AG08395 (cell line): ENCODE results near the gene CDAN1.

Source experiments
- DNase-seq: peaks from one replicate; pipeline ENCODE4 v3.0.0; 2012; ENCODE audit warnings: mixed read lengths, low spot score

Gene CDAN1

GRCh38 chr15:42707068-42707467 is 29.9 kb downstream of the CDAN1 start:
- DNase-seq, result no peak

GRCh38 chr15:42705336-42705735 is 31.6 kb downstream of the CDAN1 start:
- DNase-seq, result no peak

GRCh38 chr15:42704492-42704926 is 32.4 kb downstream of the CDAN1 start:
- DNase-seq, result peak; percentile 77

- DNase-seq, result no peak
Observed at GRCh38 chr15:42696626-42697025, 40.3 kb downstream of the CDAN1 start.

GRCh38 chr15:42695527-42696071 is 41.3 kb downstream of the CDAN1 start:
- no peak for DNase-seq

GRCh38 chr15:42694398-42694797 is 42.5 kb downstream of the CDAN1 start:
- no peak for DNase-seq

GRCh38 chr15:42693942-42694341 is 43.0 kb downstream of the CDAN1 start:
- DNase-seq, result no peak

- DNase-seq, result no peak
Observed at GRCh38 chr15:42693496-42693895, 43.4 kb downstream of the CDAN1 start.

GRCh38 chr15:42692997-42693396 is 43.9 kb downstream of the CDAN1 start:
- DNase-seq, result no peak

GRCh38 chr15:42692536-42692935 is 44.4 kb downstream of the CDAN1 start:
- no peak for DNase-seq

- no peak for DNase-seq
Observed at GRCh38 chr15:42691770-42692169, 45.2 kb downstream of the CDAN1 start.

GRCh38 chr15:42691308-42691707 is 45.6 kb downstream of the CDAN1 start:
- no peak for DNase-seq

GRCh38 chr15:42688301-42688700 is 48.6 kb downstream of the CDAN1 start:
- DNase-seq, result no peak

GRCh38 chr15:42687740-42688139 is 49.2 kb downstream of the CDAN1 start:
- no peak for DNase-seq

- no peak for DNase-seq
Observed at GRCh38 chr15:42686281-42686680, 50.6 kb downstream of the CDAN1 start.

- DNase-seq, result no peak
Observed at GRCh38 chr15:42681119-42681518, 55.8 kb downstream of the CDAN1 start.

GRCh38 chr15:42680142-42680482 is 56.8 kb downstream of the CDAN1 start:
- peak; percentile 22 for DNase-seq

- no peak for DNase-seq
Observed at GRCh38 chr15:42679285-42680141, 57.4 kb downstream of the CDAN1 start.

- no peak for DNase-seq
Observed at GRCh38 chr15:42675021-42675420, 61.9 kb downstream of the CDAN1 start.

- DNase-seq, result no peak
Observed at GRCh38 chr15:42674472-42674871, 62.5 kb downstream of the CDAN1 start.
